Neural crest cell (in vitro differentiated cells): ENCODE data around the gene FAM135A. TPM values are rescaled to one million over a fixed set of nuclear protein-coding genes. Genes with fewer than 3 reads are reported as not detected.
A peak's percentile ranks its signal among the peaks of the same experiment; 100 is the strongest.

Source experiments
- DNase-seq: peaks from one replicate; pipeline ENCODE4 v3.0.0; 2021; ENCODE audit warnings: low read depth, mixed read lengths, low spot score
- H3K27ac Mint-ChIP-seq: one replicate; pipeline ENCODE4 v1.8.0; 2021; ENCODE audit warnings: mild to moderate bottlenecking, mixed read lengths; ENCODE audit not compliant: unreplicated experiment
- H3K27me3 Mint-ChIP-seq: 2 replicates; pipeline ENCODE4 v1.8.0; 2021; ENCODE audit warnings: low read depth, mild to moderate bottlenecking, mixed read lengths
- H3K36me3 Mint-ChIP-seq: 2 replicates; pipeline ENCODE4 v1.8.0; 2021; ENCODE audit warnings: low read depth, mild to moderate bottlenecking, mixed read lengths
- H3K4me1 Mint-ChIP-seq: 2 replicates; pipeline ENCODE4 v1.8.0; 2021; ENCODE audit warnings: mixed read lengths
- H3K4me3 Mint-ChIP-seq: one replicate; pipeline ENCODE4 v1.8.0; 2021; ENCODE audit warnings: mild to moderate bottlenecking, mixed read lengths
- H3K9me3 Mint-ChIP-seq: 2 replicates; pipeline ENCODE4 v1.8.0; 2021; ENCODE audit warnings: mixed read lengths
- total RNA-seq: library from RNA; stranded (reverse); gene quantifications from 2 replicates; pipeline ENCODE4 v1.2.1, GENCODE V29; 2021
- TF ChIP-seq, protein P1 (sequence below): fragments of 200-600 bp; sonication (generic); conservative IDR thresholded peaks from 2 replicates; pipeline ENCODE4 v1.5.0; 2021; ENCODE audit warnings: antibody characterized with exemption, mild to moderate bottlenecking

FAM135A gene
- total RNA-seq, 1 donor from 2014 or later, result 30.9 TPM

GRCh38 chr6:70396796-70397729 lies 16.2 kb upstream of the FAM135A start:
- no peak overlapping the region for H3K4me3 Mint-ChIP-seq
- no peak overlapping the region for H3K27ac Mint-ChIP-seq
- no peak for DNase-seq
- H3K4me1 Mint-ChIP-seq, result no peaks in the 10 kb centered on the region
- peaks cover 2% of the 10 kb centered on the region for H3K27me3 Mint-ChIP-seq
- no peaks in the 10 kb centered on the region for H3K36me3 Mint-ChIP-seq
- H3K9me3 Mint-ChIP-seq, result no peaks in the 10 kb centered on the region
- TF ChIP-seq, protein P1, sequence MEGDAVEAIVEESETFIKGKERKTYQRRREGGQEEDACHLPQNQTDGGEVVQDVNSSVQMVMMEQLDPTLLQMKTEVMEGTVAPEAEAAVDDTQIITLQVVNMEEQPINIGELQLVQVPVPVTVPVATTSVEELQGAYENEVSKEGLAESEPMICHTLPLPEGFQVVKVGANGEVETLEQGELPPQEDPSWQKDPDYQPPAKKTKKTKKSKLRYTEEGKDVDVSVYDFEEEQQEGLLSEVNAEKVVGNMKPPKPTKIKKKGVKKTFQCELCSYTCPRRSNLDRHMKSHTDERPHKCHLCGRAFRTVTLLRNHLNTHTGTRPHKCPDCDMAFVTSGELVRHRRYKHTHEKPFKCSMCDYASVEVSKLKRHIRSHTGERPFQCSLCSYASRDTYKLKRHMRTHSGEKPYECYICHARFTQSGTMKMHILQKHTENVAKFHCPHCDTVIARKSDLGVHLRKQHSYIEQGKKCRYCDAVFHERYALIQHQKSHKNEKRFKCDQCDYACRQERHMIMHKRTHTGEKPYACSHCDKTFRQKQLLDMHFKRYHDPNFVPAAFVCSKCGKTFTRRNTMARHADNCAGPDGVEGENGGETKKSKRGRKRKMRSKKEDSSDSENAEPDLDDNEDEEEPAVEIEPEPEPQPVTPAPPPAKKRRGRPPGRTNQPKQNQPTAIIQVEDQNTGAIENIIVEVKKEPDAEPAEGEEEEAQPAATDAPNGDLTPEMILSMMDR, result no peak

DNA sequence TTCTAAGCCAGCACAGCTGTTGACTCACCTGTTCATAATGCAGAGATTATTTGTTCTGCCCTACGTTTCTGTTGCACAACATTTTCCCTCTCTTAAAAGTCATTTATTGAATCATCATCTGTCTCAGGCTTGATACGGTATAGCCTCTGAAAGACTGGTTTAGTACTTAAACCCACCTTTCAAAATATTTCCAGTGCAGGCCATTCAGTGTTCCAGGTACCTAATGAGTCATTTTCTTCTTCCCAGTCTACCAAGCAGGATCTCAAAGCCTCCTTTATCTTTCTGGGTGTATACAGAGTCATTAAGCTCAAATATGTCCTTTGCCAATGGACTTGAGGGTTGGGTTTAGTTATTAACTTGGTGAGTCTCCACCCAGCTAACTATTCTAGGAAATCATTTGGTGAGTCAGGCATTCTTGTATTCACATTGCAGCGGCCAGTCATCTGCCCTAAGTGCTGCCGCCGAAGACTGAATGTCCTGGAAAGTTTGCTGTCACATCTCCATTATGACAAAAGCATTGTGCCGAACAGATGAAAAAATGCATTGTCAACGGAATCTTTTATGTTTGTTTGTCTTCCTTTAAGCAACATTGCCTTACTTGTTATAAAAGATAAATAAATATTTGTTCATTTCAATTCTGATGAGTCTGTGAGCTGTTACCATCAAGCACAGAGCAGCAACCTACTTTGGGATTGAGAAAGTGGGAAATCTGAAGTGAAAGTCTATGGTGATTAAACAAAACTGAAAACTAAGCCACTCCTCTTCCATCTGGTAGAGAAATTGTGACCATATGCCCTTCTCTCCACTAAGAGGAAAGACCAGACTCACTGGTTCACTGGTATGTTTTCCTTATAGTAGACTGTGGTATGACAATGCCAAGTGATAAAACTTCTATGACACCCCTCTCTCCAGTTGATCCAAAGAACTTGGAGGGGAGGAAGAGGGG lies 14.3 kb upstream of the FAM135A start:
- H3K27ac Mint-ChIP-seq, result no peak overlapping the region
- H3K36me3 Mint-ChIP-seq, result no peaks in the 10 kb centered on the region
- DNase-seq, result no peak
- no peak overlapping the region for H3K4me3 Mint-ChIP-seq
- no peaks in the 10 kb centered on the region for H3K4me1 Mint-ChIP-seq
- no peaks in the 10 kb centered on the region for H3K9me3 Mint-ChIP-seq
- H3K27me3 Mint-ChIP-seq, result peaks cover 9% of the 10 kb centered on the region
- TF ChIP-seq, protein P1, result no peak

- Mint-ChIP-seq H3K9me3 (no peaks in the 10 kb centered on the region), H3K4me3 (no peak overlapping the region), H3K27ac (no peak overlapping the region), H3K36me3 (no peaks in the 10 kb centered on the region), H3K4me1 (no peaks in the 10 kb centered on the region), H3K27me3 (peaks cover 23% of the 10 kb centered on the region)
- DNase-seq, result no peak
- TF ChIP-seq, protein P1, result no peak
These were observed 8.7 kb upstream of the FAM135A start for GRCh38 chr6:70404658-70405057.

GRCh38 chr6:70409216-70409615 lies 4.1 kb upstream of the FAM135A start:
- H3K4me3 Mint-ChIP-seq, result no peak overlapping the region
- peaks cover 18% of the 10 kb centered on the region for H3K4me1 Mint-ChIP-seq
- no peaks in the 10 kb centered on the region for H3K9me3 Mint-ChIP-seq
- H3K27me3 Mint-ChIP-seq, result peaks cover 18% of the 10 kb centered on the region
- no peaks in the 10 kb centered on the region for H3K36me3 Mint-ChIP-seq
- no peak for DNase-seq
- no peak overlapping the region for H3K27ac Mint-ChIP-seq
- TF ChIP-seq, protein P1, result no peak

GRCh38 chr6:70411542-70412251 lies 1.6 kb upstream of the FAM135A start:
- Mint-ChIP-seq H3K9me3 (no peaks in the 10 kb centered on the region), H3K36me3 (peaks cover 4% of the 10 kb centered on the region)

More at GRCh38 chr6:70411542-70412251, 1.6 kb upstream of the FAM135A start:
- TF ChIP-seq, protein P1, result no peak
- peak overlapping the region; percentile 8 for H3K27ac Mint-ChIP-seq
- H3K4me3 Mint-ChIP-seq, result peak overlapping the region; percentile 99
- peaks cover 13% of the 10 kb centered on the region for H3K27me3 Mint-ChIP-seq
- peaks cover 34% of the 10 kb centered on the region for H3K4me1 Mint-ChIP-seq
- DNase-seq, result no peak
